ENCODE measurements around the gene ERCC2. TPM values are rescaled to one million over a fixed set of nuclear protein-coding genes. Genes with fewer than 3 reads are reported as not detected.

Gene ERCC2
- total and polyA plus RNA-seq, 2 of the 8 experiments (the other 6 are each of a cell fraction or from before 2014, with no cell fraction given), result 107 to 117 TPM

GRCh38 chr19:45357445-45357783 lies 13.0 kb downstream of the ERCC2 start:
- H2AK5ac ChIP-seq (ENCODE audit: low read depth, low read length), result no peak overlapping the region
- no peak overlapping the region for H2BK20ac ChIP-seq (ENCODE audit: low read length)
- no peak overlapping the region for H4K5ac ChIP-seq (ENCODE audit: insufficient read length, low read depth, low read length)
- no peak overlapping the region for H3K27ac ChIP-seq (ENCODE audit: low read depth, low read length)
- H3K4me1 ChIP-seq (replicated peaks in 1 of 4; ENCODE audit: control insufficient read depth in 3 of 4, insufficient read depth in 4 of 4, low read length in 3 of 4), result no peaks in the 10 kb centered on the region
- WGBS, 2 experiments (ENCODE audit: extremely low coverage in 1 of 2, insufficient coverage in 1 of 2, insufficient read length in 1 of 2, insufficient replicate concordance in 2 of 2, low coverage in 1 of 2, low lambda C conversion rate in 2 of 2, missing lambda C conversion rate in 1 of 2), result 97% methylated on average over 11 of the region's 11 CpGs; no CpG with 5 or more reads in 1 of the 2 experiments
- H3K36me3 ChIP-seq (ENCODE audit: control insufficient read depth in 2 of 4, insufficient read depth in 4 of 4, low read length in 3 of 4), result peaks cover 26 to 72% (median 55%) of the 10 kb centered on the region in 4 experiments
- no peak overlapping the region for H4K8ac ChIP-seq (ENCODE audit: extremely low read depth, insufficient read depth, low read length)
- H3K4ac ChIP-seq (replicated peaks; ENCODE audit: insufficient read length, low read depth, low read length), result no peak overlapping the region
- FAIRE-seq (no peak), DNase-seq (ENCODE audit: low read depth in 1 of 2, low spot score in 2 of 2) (no peak)
- H3K9ac ChIP-seq (replicated peaks in 1 of 4; ENCODE audit: extremely low read depth in 1 of 4, low read depth in 3 of 4, low read length in 3 of 4), result no peak overlapping the region
- H4K91ac ChIP-seq (replicated peaks; ENCODE audit: insufficient read length, low read length), result no peak overlapping the region
- no peaks in the 10 kb centered on the region for H3K79me2 ChIP-seq (ENCODE audit: control insufficient read depth in 1 of 2, insufficient read depth in 2 of 2, low read length in 2 of 2)
- no peak overlapping the region for H3K23ac ChIP-seq (ENCODE audit: insufficient read length)
- TF ChIP-seq JUN (IDR thresholded peaks at IDR 0.05; ENCODE audit: low read depth, low read length), result no peak
- TF ChIP-seq ZNF274 (IDR thresholded peaks at IDR 0.05; ENCODE audit: borderline replicate concordance, extremely low read depth, low read length), result no peak
- TF ChIP-seq BACH1 (IDR thresholded peaks at IDR 0.05; ENCODE audit: low read length), result no peak
- no peak for TF ChIP-seq EZH2 (IDR thresholded peaks at IDR 0.05; ENCODE audit: low read depth, low read length, severe bottlenecking)
- no peak for TF ChIP-seq HDAC6 (IDR thresholded peaks at IDR 0.05; ENCODE audit: low read depth, low read length)
- TF ChIP-seq TEAD4 (IDR thresholded peaks at IDR 0.05; ENCODE audit: low read depth, low read length), result no peak
- TF ChIP-seq RFX5 (IDR thresholded peaks at IDR 0.05; ENCODE audit: borderline replicate concordance, low read depth, low read length), result no peak
- TF ChIP-seq KDM5A (IDR thresholded peaks at IDR 0.05; ENCODE audit: low read length), result no peak
- TF ChIP-seq SP2 (IDR thresholded peaks at IDR 0.05; ENCODE audit: low read length), result no peak
- no peaks in the 10 kb centered on the region for H3K9me3 ChIP-seq (ENCODE audit: insufficient read depth in 2 of 2, low read depth in 1 of 2, low read length in 1 of 2)
- H3K23me2 ChIP-seq (ENCODE audit: low read depth, low read length), result no peaks in the 10 kb centered on the region
- peaks cover 0 to 29% of the 10 kb centered on the region in 2 experiments for H4K20me1 ChIP-seq (replicated peaks in 1 of 2; ENCODE audit: control insufficient read depth in 1 of 2, insufficient read depth in 2 of 2, low read length in 2 of 2)
- POLR2A ChIA-PET (ENCODE audit: partially characterized antibody), result interaction anchor here (0.9 to 3.1 kb wide), 3 partner anchors 11 to 51 kb away, joined by 3 to 25 read pairs (median 5); partner anchors contain the start of gene ERCC2
- H3K18ac ChIP-seq (ENCODE audit: extremely low read depth, low read length), result no peak overlapping the region
- no peaks in the 10 kb centered on the region for H3K27me3 ChIP-seq (replicated peaks in 1 of 4; ENCODE audit: control insufficient read depth in 3 of 4, extremely low read depth in 1 of 4, insufficient read depth in 3 of 4, low read length in 3 of 4)
- H2BK5ac ChIP-seq (ENCODE audit: low read depth, low read length), result no peak overlapping the region
- no peak overlapping the region for H2BK15ac ChIP-seq (ENCODE audit: low read length)
- H3K14ac ChIP-seq (ENCODE audit: insufficient read length), result no peak overlapping the region
- no peak overlapping the region for H3K56ac ChIP-seq (replicated peaks; ENCODE audit: insufficient read length, low read depth, low read length)
- peaks cover 4% of the 10 kb centered on the region; the same call in 1 of the 2 replicates for H3K79me1 ChIP-seq (ENCODE audit: low read depth, low read length)
- no peak overlapping the region for H3K4me3 ChIP-seq (ENCODE audit: extremely low read depth in 1 of 4, insufficient read depth in 2 of 4, low read depth in 3 of 4, low read length in 4 of 4)
- H2BK12ac ChIP-seq (ENCODE audit: low read depth, low read length), result no peak overlapping the region
- CTCF ChIA-PET (ENCODE audit: partially characterized antibody), result interaction anchor here (1.3 kb wide), 1 partner anchor 13 kb away, joined by 3 read pairs; no protein-coding TSS in a partner anchor
- H2BK120ac ChIP-seq (replicated peaks; ENCODE audit: low read depth, low read length), result no peak overlapping the region
- no peak overlapping the region for H2AFZ ChIP-seq (ENCODE audit: low read length)
- H3K4me2 ChIP-seq (ENCODE audit: insufficient read depth in 1 of 2, low read depth in 2 of 2, low read length in 2 of 2), result no peak overlapping the region
